ENCODE measurements around the gene ACSF3. TPM values are rescaled to one million over a fixed set of nuclear protein-coding genes. Genes with fewer than 3 reads are reported as not detected.
A peak's percentile ranks its signal among the peaks of the same experiment; 100 is the strongest.

Gene ACSF3
- total RNA-seq, 2 donors from 2014 or later, result 24.1 to 41.7 TPM

GRCh38 chr16:89192956-89193575 lies 99.4 kb downstream of the ACSF3 start:
- TF ChIP-seq CTCF (IDR thresholded peaks at IDR 0.05), result no peak
- no peak for ATAC-seq (ENCODE audit: insufficient number of reproducible peaks, low FRiP score, low read depth)
- Histone ChIP-seq H3K27me3 (replicated peaks; ENCODE audit: insufficient read depth) (no peaks in the 10 kb centered on the region), H3K4me3 (peak overlapping the region; percentile 27), H3K36me3 (no peaks in the 10 kb centered on the region), H3K27ac (no peak overlapping the region), H3K4me1 (ENCODE audit: control insufficient read depth in 1 of 2, low read depth in 2 of 2) (peaks cover 0 to 4% of the 10 kb centered on the region in 2 donors), H3K9me3 (no peaks in the 10 kb centered on the region)
- no peak for DNase-seq (ENCODE audit: low spot score)

GRCh38 chr16:89193576-89194293 lies 100.1 kb downstream of the ACSF3 start:
- ATAC-seq (ENCODE audit: insufficient number of reproducible peaks, low FRiP score, low read depth), result no peak
- peak overlapping the region; percentile 27 for H3K4me3 ChIP-seq
- no peak for DNase-seq (ENCODE audit: low spot score)

GRCh38 chr16:89194340-89195311 lies 101.0 kb downstream of the ACSF3 start:
- no peak for ATAC-seq (ENCODE audit: insufficient number of reproducible peaks, low FRiP score, low read depth)

More at GRCh38 chr16:89193576-89194293, 100.1 kb downstream of the ACSF3 start:
- Histone ChIP-seq H3K27me3 (replicated peaks; ENCODE audit: insufficient read depth) (no peaks in the 10 kb centered on the region), H3K27ac (no peak overlapping the region), H3K36me3 (no peaks in the 10 kb centered on the region), H3K4me1 (ENCODE audit: control insufficient read depth in 1 of 2, low read depth in 2 of 2) (peaks cover 0 to 4% of the 10 kb centered on the region in 2 donors), H3K9me3 (no peaks in the 10 kb centered on the region)
- no peak for TF ChIP-seq CTCF (IDR thresholded peaks at IDR 0.05)

GRCh38 chr16:89195521-89196171 lies 102.0 kb downstream of the ACSF3 start:
- no peaks in the 10 kb centered on the region for H3K36me3 ChIP-seq
- no peak overlapping the region for H3K4me3 ChIP-seq
- H3K9me3 ChIP-seq, result no peaks in the 10 kb centered on the region
- no peak overlapping the region for H3K27ac ChIP-seq
- ATAC-seq (ENCODE audit: insufficient number of reproducible peaks, low FRiP score, low read depth) (no peak), DNase-seq (ENCODE audit: low spot score) (no peak)
- H3K4me1 ChIP-seq (ENCODE audit: control insufficient read depth in 1 of 2, low read depth in 2 of 2), result peaks cover 5 to 6% of the 10 kb centered on the region in 2 donors
- no peak for TF ChIP-seq CTCF (IDR thresholded peaks at IDR 0.05)
- H3K27me3 ChIP-seq (replicated peaks; ENCODE audit: insufficient read depth), result peaks cover 7% of the 10 kb centered on the region

More at GRCh38 chr16:89194340-89195311, 101.0 kb downstream of the ACSF3 start:
- H3K9me3 ChIP-seq, result no peaks in the 10 kb centered on the region
- H3K4me3 ChIP-seq, result no peak overlapping the region
- no peak for TF ChIP-seq CTCF (IDR thresholded peaks at IDR 0.05)
- peaks cover 0 to 4% of the 10 kb centered on the region in 2 donors for H3K4me1 ChIP-seq (ENCODE audit: control insufficient read depth in 1 of 2, low read depth in 2 of 2)
- no peak for DNase-seq (ENCODE audit: low spot score)
- H3K36me3 ChIP-seq, result no peaks in the 10 kb centered on the region
- no peaks in the 10 kb centered on the region for H3K27me3 ChIP-seq (replicated peaks; ENCODE audit: insufficient read depth)
- no peak overlapping the region for H3K27ac ChIP-seq

Measured in thoracic aorta (tissue), 2 donors.